ENCODE results near the gene CD93.

GRCh38 chr20:23036371-23036770 is 49.8 kb downstream of the CD93 start:
- TF ChIP-seq, protein P1, sequence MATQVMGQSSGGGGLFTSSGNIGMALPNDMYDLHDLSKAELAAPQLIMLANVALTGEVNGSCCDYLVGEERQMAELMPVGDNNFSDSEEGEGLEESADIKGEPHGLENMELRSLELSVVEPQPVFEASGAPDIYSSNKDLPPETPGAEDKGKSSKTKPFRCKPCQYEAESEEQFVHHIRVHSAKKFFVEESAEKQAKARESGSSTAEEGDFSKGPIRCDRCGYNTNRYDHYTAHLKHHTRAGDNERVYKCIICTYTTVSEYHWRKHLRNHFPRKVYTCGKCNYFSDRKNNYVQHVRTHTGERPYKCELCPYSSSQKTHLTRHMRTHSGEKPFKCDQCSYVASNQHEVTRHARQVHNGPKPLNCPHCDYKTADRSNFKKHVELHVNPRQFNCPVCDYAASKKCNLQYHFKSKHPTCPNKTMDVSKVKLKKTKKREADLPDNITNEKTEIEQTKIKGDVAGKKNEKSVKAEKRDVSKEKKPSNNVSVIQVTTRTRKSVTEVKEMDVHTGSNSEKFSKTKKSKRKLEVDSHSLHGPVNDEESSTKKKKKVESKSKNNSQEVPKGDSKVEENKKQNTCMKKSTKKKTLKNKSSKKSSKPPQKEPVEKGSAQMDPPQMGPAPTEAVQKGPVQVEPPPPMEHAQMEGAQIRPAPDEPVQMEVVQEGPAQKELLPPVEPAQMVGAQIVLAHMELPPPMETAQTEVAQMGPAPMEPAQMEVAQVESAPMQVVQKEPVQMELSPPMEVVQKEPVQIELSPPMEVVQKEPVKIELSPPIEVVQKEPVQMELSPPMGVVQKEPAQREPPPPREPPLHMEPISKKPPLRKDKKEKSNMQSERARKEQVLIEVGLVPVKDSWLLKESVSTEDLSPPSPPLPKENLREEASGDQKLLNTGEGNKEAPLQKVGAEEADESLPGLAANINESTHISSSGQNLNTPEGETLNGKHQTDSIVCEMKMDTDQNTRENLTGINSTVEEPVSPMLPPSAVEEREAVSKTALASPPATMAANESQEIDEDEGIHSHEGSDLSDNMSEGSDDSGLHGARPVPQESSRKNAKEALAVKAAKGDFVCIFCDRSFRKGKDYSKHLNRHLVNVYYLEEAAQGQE (IDR thresholded peaks at IDR 0.05; ENCODE audit: insufficient read depth in 1 of 2, low read depth in 2 of 2, low read length in 2 of 2), result no peak
- no peak for TF ChIP-seq POLR2AphosphoS5 (IDR thresholded peaks at IDR 0.05; ENCODE audit: low read depth, low read length)
- TF ChIP-seq SIN3A (IDR thresholded peaks at IDR 0.05; ENCODE audit: borderline replicate concordance, insufficient read depth, low read length), result no peak
